ENCODE measurements around the gene LRRC71. TPM values are rescaled to one million over a fixed set of nuclear protein-coding genes. Genes with fewer than 3 reads are reported as not detected.

LRRC71 gene
- total and polyA plus RNA-seq, 10 of the 15 experiments (the other 5 are each of a cell fraction or from before 2014, with no cell fraction given) = not detected

GRCh38 chr1:156910309-156910782, 10.1 kb upstream of the LRRC71 start (continued):
- TF ChIP-seq IRF3 (IDR thresholded peaks at IDR 0.05) = no peak

- H3K4me3 ChIP-seq = no peak overlapping the region
- ChIA-PET RAD21 (ENCODE audit: unreplicated experiment) (interaction anchor here (1.4 to 5.6 kb wide), 2 partner anchors 16 to 162 kb away, joined by 3 to 33 read pairs; no protein-coding TSS in a partner anchor), POLR2A (no interaction called here)
These were observed 8.7 kb upstream of the LRRC71 start for GRCh38 chr1:156911577-156912298.

More at GRCh38 chr1:156911577-156912298, 8.7 kb upstream of the LRRC71 start:
- ChIA-PET CTCF (interaction anchor here (0.7 to 4.7 kb wide), 14 partner anchors 10 to 829 kb away, joined by 3 to 47 read pairs (median 3); no protein-coding TSS in a partner anchor), SMC1A (ENCODE audit: uncharacterized antibody, unreplicated experiment) (interaction anchor here (1.4 to 3.6 kb wide), 3 partner anchors 17 to 244 kb away, joined by 4 to 19 read pairs (median 4); no protein-coding TSS in a partner anchor)
- ATAC-seq (no peak), FAIRE-seq (no peak), DNase-seq (ENCODE audit: low read depth, low spot score) (no peak)
- TF ChIP-seq RB1 (IDR thresholded peaks at IDR 0.05; ENCODE audit: borderline replicate concordance) (no peak), RELB (IDR thresholded peaks at IDR 0.05; ENCODE audit: low read depth) (no peak), MEF2B (IDR thresholded peaks at IDR 0.05; ENCODE audit: partially characterized antibody, poor library complexity, severe bottlenecking) (no peak)
- Histone ChIP-seq H3K36me3 (ENCODE audit: control insufficient read depth in 2 of 2, insufficient read depth in 2 of 2, low read length in 1 of 2) (no peaks in the 10 kb centered on the region), H3K79me2 (ENCODE audit: control insufficient read depth, insufficient read depth, low read length) (no peaks in the 10 kb centered on the region), H3K27ac (ENCODE audit: control insufficient read depth, insufficient read depth) (no peak overlapping the region), H3K4me2 (ENCODE audit: control insufficient read depth, insufficient read depth) (no peak overlapping the region), H3K9me3 (replicated peaks; ENCODE audit: control insufficient read depth, insufficient read depth, low read length) (no peaks in the 10 kb centered on the region), H3K4me1 (ENCODE audit: control insufficient read depth, insufficient read depth, low read length) (no peaks in the 10 kb centered on the region), H3K27me3 (replicated peaks in 1 of 2; ENCODE audit: control insufficient read depth in 2 of 2, insufficient read depth in 2 of 2, low read length in 1 of 2) (peaks cover 0 to 2% of the 10 kb centered on the region in 2 experiments; a peak in 1 of 4 replicates), H4K20me1 (ENCODE audit: control insufficient read depth, insufficient read depth) (no peaks in the 10 kb centered on the region), H2AFZ (ENCODE audit: control insufficient read depth, low read depth, low read length) (no peak overlapping the region), H3K9ac (ENCODE audit: control insufficient read depth, insufficient read depth, low read length) (no peak overlapping the region)
- intact Hi-C loops (cut with micrococcal nuclease; ENCODE audit: unreplicated experiment) (loop anchor here (5.0 to 10.0 kb wide), 3 partner anchors 46 to 243 kb away; no protein-coding TSS in a partner anchor), in situ Hi-C loops (cut with MboI) (no loop called here)
- 14% methylated on average over 6 of the region's 6 CpGs for WGBS (ENCODE audit: insufficient coverage, insufficient replicate concordance, low lambda C conversion rate, missing lambda C conversion rate)
- BruUV-seq (replicated peaks) = no TSS peak

All from GM12878 (cell line).